ENCODE data around the gene THSD4. TPM values are rescaled to one million over a fixed set of nuclear protein-coding genes. Genes with fewer than 3 reads are reported as not detected.

The THSD4 gene
- total RNA-seq, 1 experiment from 2014 or later = 24.2 TPM

DNA sequence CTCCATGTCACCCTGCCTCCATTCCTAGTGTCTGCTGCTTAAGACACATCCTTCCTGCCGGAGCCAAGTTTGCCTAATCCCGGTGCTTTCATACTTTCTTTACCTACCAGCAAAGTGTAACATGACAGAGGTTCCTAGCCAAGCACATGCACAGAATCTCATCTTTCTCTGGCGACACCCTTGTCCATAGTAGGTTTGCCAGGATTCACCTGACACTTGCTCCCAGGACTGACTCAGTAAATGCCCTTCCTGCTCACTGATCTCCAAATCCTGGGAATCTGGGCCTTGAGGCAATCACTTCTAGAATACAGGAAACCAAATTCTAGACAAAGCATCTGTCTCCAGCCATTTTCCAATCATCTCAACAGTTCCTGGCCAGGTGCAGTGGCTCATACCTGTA lies 684.9 kb downstream of the THSD4 start:
- BruUV-seq (replicated peaks) = no TSS peak
- Mint-ChIP-seq H3K9me3 (ENCODE audit: low read depth, unreplicated experiment) (no peaks in the 10 kb centered on the region), H3K27me3 (ENCODE audit: unreplicated experiment) (no peaks in the 10 kb centered on the region), H3K4me3 (ENCODE audit: low read depth, unreplicated experiment) (no peak overlapping the region), H3K36me3 (ENCODE audit: insufficient read depth, unreplicated experiment) (peaks cover 7% of the 10 kb centered on the region), H3K27ac (ENCODE audit: unreplicated experiment) (peak overlapping the region; percentile 53), H3K4me1 (ENCODE audit: low read depth, unreplicated experiment) (peaks cover 25% of the 10 kb centered on the region)
- TF ChIP-seq, protein P1, sequence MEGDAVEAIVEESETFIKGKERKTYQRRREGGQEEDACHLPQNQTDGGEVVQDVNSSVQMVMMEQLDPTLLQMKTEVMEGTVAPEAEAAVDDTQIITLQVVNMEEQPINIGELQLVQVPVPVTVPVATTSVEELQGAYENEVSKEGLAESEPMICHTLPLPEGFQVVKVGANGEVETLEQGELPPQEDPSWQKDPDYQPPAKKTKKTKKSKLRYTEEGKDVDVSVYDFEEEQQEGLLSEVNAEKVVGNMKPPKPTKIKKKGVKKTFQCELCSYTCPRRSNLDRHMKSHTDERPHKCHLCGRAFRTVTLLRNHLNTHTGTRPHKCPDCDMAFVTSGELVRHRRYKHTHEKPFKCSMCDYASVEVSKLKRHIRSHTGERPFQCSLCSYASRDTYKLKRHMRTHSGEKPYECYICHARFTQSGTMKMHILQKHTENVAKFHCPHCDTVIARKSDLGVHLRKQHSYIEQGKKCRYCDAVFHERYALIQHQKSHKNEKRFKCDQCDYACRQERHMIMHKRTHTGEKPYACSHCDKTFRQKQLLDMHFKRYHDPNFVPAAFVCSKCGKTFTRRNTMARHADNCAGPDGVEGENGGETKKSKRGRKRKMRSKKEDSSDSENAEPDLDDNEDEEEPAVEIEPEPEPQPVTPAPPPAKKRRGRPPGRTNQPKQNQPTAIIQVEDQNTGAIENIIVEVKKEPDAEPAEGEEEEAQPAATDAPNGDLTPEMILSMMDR (IDR thresholded peaks at IDR 0.05; ENCODE audit: unreplicated experiment) = no peak
- CTCF ChIA-PET = interaction anchor here (0.7 to 3.3 kb wide), 5 partner anchors 19 to 889 kb away, joined by 3 to 30 read pairs (median 11); no protein-coding TSS in a partner anchor
- DNase-seq = no peak
- intact Hi-C loops (cut with micrococcal nuclease; ENCODE audit: unreplicated experiment) = loop anchor here (2.0 to 5.0 kb wide), 5 partner anchors 55 to 825 kb away; no protein-coding TSS in a partner anchor

DNA sequence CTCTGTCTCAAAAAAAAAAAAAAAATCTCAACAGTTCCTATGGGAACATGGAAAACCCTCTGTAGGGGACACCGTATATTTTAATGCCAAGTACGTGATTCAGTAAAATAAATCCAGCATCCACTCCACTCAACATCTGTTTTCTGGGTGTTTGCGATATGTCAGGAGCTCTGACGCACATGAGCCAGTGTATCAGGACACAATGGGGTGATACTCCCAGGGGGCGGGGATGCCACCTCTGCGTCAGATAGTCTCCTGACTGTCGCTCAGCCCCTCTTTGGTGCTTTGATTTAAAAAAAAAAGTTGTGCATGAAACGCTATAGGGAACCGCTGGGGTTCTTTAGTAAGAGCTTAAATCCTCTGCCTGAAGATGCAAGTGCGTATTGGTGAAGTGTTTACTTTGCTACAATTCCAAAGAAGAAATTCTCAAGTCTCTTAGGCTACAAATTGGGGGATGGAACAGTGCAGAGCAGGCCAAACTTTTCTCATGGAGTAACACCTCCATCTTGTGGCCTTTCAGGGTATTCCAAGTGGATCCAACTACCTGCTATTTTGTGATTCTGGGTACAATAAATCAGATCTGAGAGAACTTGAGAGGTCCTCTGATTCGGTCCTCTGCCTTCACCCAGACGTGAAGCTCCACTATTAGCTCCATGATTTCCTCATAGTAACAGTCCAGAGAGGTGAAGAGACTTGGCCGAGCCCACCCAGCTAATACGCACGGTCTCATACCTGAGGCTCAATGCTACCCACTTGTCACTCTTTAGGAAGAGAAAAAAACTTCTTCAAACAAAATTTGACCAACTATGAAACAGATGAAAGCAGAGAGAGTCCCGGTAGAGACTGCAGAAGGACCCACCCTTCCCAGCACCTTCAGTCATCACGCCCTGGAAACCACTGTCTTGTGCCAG lies 685.8 kb downstream of the THSD4 start:
- Mint-ChIP-seq H3K27me3 (ENCODE audit: unreplicated experiment) (no peaks in the 10 kb centered on the region), H3K4me1 (ENCODE audit: low read depth, unreplicated experiment) (peaks cover 34% of the 10 kb centered on the region), H3K36me3 (ENCODE audit: insufficient read depth, unreplicated experiment) (peaks cover 7% of the 10 kb centered on the region), H3K4me3 (ENCODE audit: low read depth, unreplicated experiment) (no peak overlapping the region), H3K27ac (ENCODE audit: unreplicated experiment) (peak overlapping the region; percentile 1), H3K9me3 (ENCODE audit: low read depth, unreplicated experiment) (no peaks in the 10 kb centered on the region)
- TF ChIP-seq, protein P1 (IDR thresholded peaks at IDR 0.05; ENCODE audit: unreplicated experiment) = peak; percentile 83
- intact Hi-C loops (cut with micrococcal nuclease; ENCODE audit: unreplicated experiment) = loop anchor here (1.0 to 5.0 kb wide), 6 partner anchors 49 to 826 kb away; no protein-coding TSS in a partner anchor
- CTCF ChIA-PET = interaction anchor here (0.6 to 3.3 kb wide), 8 partner anchors 11 to 890 kb away, joined by 3 to 30 read pairs (median 4); no protein-coding TSS in a partner anchor
- DNase-seq = peak; percentile 78
- no TSS peak for BruUV-seq (replicated peaks)

DNA sequence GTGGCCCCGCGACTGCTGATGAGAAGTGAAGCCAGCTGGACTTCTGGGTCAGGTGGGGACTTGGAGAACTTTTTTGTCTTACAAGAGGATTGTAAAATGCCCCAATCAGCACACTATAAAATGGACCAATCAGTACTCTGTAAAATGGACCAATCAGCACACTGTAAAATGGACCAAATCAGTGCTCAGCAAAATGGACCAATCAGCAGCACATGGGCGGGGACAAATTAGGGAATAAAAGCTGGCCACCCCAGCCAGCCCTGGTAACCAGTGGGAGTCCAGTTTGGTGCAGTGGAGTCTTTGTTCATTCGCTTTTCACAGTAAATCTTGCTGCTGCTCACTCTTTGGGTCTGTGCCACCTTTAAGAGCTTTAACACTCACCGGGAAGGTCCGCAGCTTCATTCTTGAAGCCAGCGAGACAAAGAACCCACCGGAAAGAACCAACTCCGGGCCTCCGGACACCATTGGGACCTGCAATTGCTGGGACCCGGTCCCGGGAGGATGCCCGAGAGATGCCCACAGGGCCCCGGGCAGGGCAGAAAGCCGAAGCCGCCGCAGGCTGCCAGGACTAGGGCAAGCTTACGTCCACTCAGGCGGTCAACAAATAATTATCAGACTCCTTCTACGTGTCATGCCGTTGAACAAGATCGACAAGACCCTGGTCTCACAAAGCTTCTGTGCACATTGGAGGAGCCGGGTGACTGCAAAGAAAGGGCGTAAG lies 686.8 kb downstream of the THSD4 start:
- Mint-ChIP-seq H3K36me3 (ENCODE audit: insufficient read depth, unreplicated experiment) (peaks cover 8% of the 10 kb centered on the region), H3K9me3 (ENCODE audit: low read depth, unreplicated experiment) (no peaks in the 10 kb centered on the region), H3K4me3 (ENCODE audit: low read depth, unreplicated experiment) (no peak overlapping the region), H3K4me1 (ENCODE audit: low read depth, unreplicated experiment) (peaks cover 36% of the 10 kb centered on the region), H3K27me3 (ENCODE audit: unreplicated experiment) (no peaks in the 10 kb centered on the region), H3K27ac (ENCODE audit: unreplicated experiment) (no peak overlapping the region)
- TF ChIP-seq, protein P1 (IDR thresholded peaks at IDR 0.05; ENCODE audit: unreplicated experiment) = no peak
- BruUV-seq (replicated peaks) = no TSS peak
- intact Hi-C loops (cut with micrococcal nuclease; ENCODE audit: unreplicated experiment) = loop anchor here (1.0 to 5.0 kb wide), 6 partner anchors 50 to 827 kb away; no protein-coding TSS in a partner anchor
- CTCF ChIA-PET = interaction anchor here (1.1 to 3.3 kb wide), 3 partner anchors 12 to 58 kb away, joined by 5 to 30 read pairs (median 8); no protein-coding TSS in a partner anchor
- no peak for DNase-seq

DNA sequence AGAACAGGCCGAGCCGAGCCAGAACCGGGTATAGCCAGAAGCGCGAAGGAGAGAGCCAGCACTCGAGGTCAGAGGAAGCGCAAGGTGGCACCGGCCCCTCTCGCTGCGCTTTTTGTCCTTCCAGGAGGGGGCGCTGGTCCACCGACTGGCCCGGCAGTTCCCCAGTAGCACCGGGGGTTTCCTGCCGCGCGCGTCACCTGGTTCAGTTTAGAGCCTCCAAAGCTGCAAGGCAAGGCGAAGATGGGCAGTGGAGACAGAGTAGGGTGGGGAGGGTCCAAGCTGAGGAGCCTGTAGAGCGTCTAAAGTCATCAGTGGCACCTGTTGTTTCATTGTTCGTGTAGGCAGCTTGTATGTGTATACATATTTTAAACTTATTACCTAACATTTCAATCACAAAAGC lies 687.5 kb downstream of the THSD4 start:
- H3K9me3 Mint-ChIP-seq (ENCODE audit: low read depth, unreplicated experiment) = no peaks in the 10 kb centered on the region
- peaks cover 12% of the 10 kb centered on the region for H3K36me3 Mint-ChIP-seq (ENCODE audit: insufficient read depth, unreplicated experiment)
- H3K27ac Mint-ChIP-seq (ENCODE audit: unreplicated experiment) = no peak overlapping the region
- CTCF ChIA-PET = interaction anchor here (1.1 to 3.3 kb wide), 2 partner anchors 50 to 59 kb away, joined by 8 to 30 read pairs; no protein-coding TSS in a partner anchor
- H3K4me1 Mint-ChIP-seq (ENCODE audit: low read depth, unreplicated experiment) = peaks cover 43% of the 10 kb centered on the region
- DNase-seq = no peak
- TF ChIP-seq, protein P1 (IDR thresholded peaks at IDR 0.05; ENCODE audit: unreplicated experiment) = peak; percentile 47
- no peak overlapping the region for H3K4me3 Mint-ChIP-seq (ENCODE audit: low read depth, unreplicated experiment)
- no TSS peak for BruUV-seq (replicated peaks)
- no peaks in the 10 kb centered on the region for H3K27me3 Mint-ChIP-seq (ENCODE audit: unreplicated experiment)
- intact Hi-C loops (cut with micrococcal nuclease; ENCODE audit: unreplicated experiment) = loop anchor here (5.0 kb wide), 1 partner anchor 150 kb away; no protein-coding TSS in a partner anchor
